GM19372 (cell line): ENCODE measurements around the gene SLC7A7.
"Not testable (repeated sequence)": the region's sequence is repeated elsewhere in the genome, so short reads cannot be mapped to it uniquely, and the experiment has no call there.

Experiments used
- ATAC-seq: cut with Tn5 transposase; IDR thresholded peaks from one replicate; pipeline ENCODE4 v1.9.1; 2021; ENCODE audit warnings: mild to moderate bottlenecking, low read depth, moderate library complexity; ENCODE audit not compliant: unreplicated experiment

Gene SLC7A7

GRCh38 chr14:22822016-22822570 lies 6.9 kb upstream of the SLC7A7 start:
- ATAC-seq, result no peak

GRCh38 chr14:22821193-22822015 lies 6.2 kb upstream of the SLC7A7 start:
- no peak for ATAC-seq

GRCh38 chr14:22820731-22821130 lies 5.5 kb upstream of the SLC7A7 start:
- no peak for ATAC-seq

GRCh38 chr14:22819151-22819988 lies 4.1 kb upstream of the SLC7A7 start:
- ATAC-seq, result no peak

GRCh38 chr14:22814373-22814772 lies 862 bp downstream of the SLC7A7 start:
- ATAC-seq, result no peak

- ATAC-seq, result no peak
These were observed 2.1 kb downstream of the SLC7A7 start for GRCh38 chr14:22813145-22813544.

GRCh38 chr14:22812744-22813143 lies 2.5 kb downstream of the SLC7A7 start:
- no peak for ATAC-seq

GRCh38 chr14:22811722-22812121 lies 3.5 kb downstream of the SLC7A7 start:
- no peak for ATAC-seq

GRCh38 chr14:22808388-22809209 lies 6.6 kb downstream of the SLC7A7 start:
- ATAC-seq, result no peak

GRCh38 chr14:22807432-22808087 lies 7.7 kb downstream of the SLC7A7 start:
- no peak for ATAC-seq

- not testable (repeated sequence) for ATAC-seq
These were observed 10.0 kb downstream of the SLC7A7 start for GRCh38 chr14:22805235-22805634.

GRCh38 chr14:22803687-22803974 lies 11.6 kb downstream of the SLC7A7 start:
- ATAC-seq, result peak; percentile 34

GRCh38 chr14:22802860-22803686 lies 12.2 kb downstream of the SLC7A7 start:
- ATAC-seq, result peak; percentile 61

GRCh38 chr14:22801716-22802115 lies 13.5 kb downstream of the SLC7A7 start:
- no peak for ATAC-seq

GRCh38 chr14:22800346-22800745 lies 14.9 kb downstream of the SLC7A7 start:
- no peak for ATAC-seq

GRCh38 chr14:22798528-22798927 lies 16.7 kb downstream of the SLC7A7 start:
- ATAC-seq, result no peak

GRCh38 chr14:22797017-22797917 lies 18.0 kb downstream of the SLC7A7 start:
- no peak for ATAC-seq

- ATAC-seq, result no peak
These were observed 19.0 kb downstream of the SLC7A7 start for GRCh38 chr14:22796087-22796707.
